ENCODE results near the gene SELENON. TPM values are rescaled to one million over a fixed set of nuclear protein-coding genes. Genes with fewer than 3 reads are reported as not detected.

SELENON gene
- total and polyA plus RNA-seq, 9 of the 15 experiments (the other 6 are each of a cell fraction or from before 2014, with no cell fraction given) = 0.43 to 26.7 (median 7.0) TPM

DNA sequence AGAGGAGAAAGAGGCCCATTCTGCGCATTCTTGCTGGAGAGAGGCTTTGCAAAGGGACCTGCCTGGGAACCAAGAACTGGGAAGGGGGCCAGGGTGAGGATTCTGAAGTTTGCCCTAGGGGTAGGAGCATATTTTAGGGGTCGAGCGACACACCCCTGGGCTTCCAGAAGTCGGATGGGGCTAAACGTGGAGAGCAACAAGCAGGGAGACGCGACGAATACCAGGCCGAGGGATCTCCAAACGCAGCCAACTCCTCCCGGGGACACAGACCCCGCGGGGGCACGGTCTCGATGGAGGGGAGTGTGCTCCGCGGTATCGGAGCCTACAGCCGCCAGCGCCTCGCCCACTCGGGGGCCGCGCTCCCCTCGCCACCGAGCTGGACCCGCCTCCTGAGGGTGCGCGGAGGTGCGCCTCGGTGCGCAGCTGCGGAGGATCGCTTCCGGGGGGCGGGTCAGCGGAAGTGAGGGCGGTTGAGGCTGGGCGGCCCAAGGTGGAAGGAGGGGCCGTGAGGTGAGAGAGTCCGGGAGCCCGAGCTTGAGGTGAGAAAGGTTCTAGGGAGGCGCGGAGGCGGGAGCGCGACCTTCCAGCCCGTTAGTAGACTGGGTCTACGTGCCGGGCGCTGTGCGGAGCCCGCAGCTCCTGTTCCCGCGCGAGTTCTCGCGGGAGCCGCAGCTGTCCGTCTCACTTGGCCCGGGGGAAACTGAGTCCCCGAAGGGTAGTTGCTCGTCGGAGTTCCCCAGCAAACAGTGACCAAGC is 19.7 kb downstream of the SELENON start, which contains the start of gene MTFR1L (continued):
- no peak for TF ChIP-seq PBX2 (CRISPR knock-in tag; IDR thresholded peaks at IDR 0.05; ENCODE audit: low read depth)
- TF ChIP-seq PBX2 (tag; conservative IDR thresholded peaks at IDR 0.05; ENCODE audit: low read depth) = peak; percentile 46; the same call in 1 of the 2 replicates
- TF ChIP-seq MEF2D (tag; conservative IDR thresholded peaks at IDR 0.05; ENCODE audit: low read depth) = no peak
- no peak; the same call in 1 of the 2 replicates for TF ChIP-seq ARID1B (IDR thresholded peaks at IDR 0.05)
- TF ChIP-seq CBFA2T3 (IDR thresholded peaks at IDR 0.05) = peak; percentile 56
- TF ChIP-seq, protein P1, sequence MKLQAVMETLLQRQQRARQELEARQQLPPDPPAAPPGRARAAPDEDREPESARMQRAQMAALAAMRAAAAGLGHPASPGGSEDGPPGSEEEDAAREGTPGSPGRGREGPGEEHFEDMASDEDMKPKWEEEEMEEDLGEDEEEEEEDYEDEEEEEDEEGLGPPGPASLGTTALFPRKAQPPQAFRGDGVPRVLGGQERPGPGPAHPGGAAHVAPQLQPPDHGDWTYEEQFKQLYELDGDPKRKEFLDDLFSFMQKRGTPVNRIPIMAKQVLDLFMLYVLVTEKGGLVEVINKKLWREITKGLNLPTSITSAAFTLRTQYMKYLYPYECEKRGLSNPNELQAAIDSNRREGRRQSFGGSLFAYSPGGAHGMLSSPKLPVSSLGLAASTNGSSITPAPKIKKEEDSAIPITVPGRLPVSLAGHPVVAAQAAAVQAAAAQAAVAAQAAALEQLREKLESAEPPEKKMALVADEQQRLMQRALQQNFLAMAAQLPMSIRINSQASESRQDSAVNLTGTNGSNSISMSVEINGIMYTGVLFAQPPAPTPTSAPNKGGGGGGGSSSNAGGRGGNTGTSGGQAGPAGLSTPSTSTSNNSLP (IDR thresholded peaks at IDR 0.05; ENCODE audit: borderline replicate concordance, low read depth, low read length) = no peak
- no peak for TF ChIP-seq ZFP36 (IDR thresholded peaks at IDR 0.05; ENCODE audit: low read depth, low read length, partially characterized antibody)
- TF ChIP-seq CREBBP (IDR thresholded peaks at IDR 0.05; ENCODE audit: low read depth, low read length) = no peak
- TF ChIP-seq POLR2A (conservative IDR thresholded peaks at IDR 0.05) = peak; percentile 92
- peak; percentile 90 for TF ChIP-seq POLR2B (IDR thresholded peaks at IDR 0.05; ENCODE audit: low read depth, partially characterized antibody)
- TF ChIP-seq KDM5B (IDR thresholded peaks at IDR 0.05; ENCODE audit: insufficient replicate concordance, low read depth, low read length) = peak; percentile 50
- TF ChIP-seq MCM7 (IDR thresholded peaks at IDR 0.05) = no peak
- TF ChIP-seq, protein P2, sequence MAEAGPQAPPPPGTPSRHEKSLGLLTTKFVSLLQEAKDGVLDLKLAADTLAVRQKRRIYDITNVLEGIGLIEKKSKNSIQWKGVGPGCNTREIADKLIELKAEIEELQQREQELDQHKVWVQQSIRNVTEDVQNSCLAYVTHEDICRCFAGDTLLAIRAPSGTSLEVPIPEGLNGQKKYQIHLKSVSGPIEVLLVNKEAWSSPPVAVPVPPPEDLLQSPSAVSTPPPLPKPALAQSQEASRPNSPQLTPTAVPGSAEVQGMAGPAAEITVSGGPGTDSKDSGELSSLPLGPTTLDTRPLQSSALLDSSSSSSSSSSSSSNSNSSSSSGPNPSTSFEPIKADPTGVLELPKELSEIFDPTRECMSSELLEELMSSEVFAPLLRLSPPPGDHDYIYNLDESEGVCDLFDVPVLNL (CRISPR knock-in tag; IDR thresholded peaks at IDR 0.05; ENCODE audit: low read depth) = peak; percentile 6; the same call in 1 of the 2 replicates
- TF ChIP-seq CBX1 (IDR thresholded peaks at IDR 0.05; ENCODE audit: low read depth) = no peak
- TF ChIP-seq PML (IDR thresholded peaks at IDR 0.05; ENCODE audit: low read length) = peak; percentile 70; the same call in 1 of the 2 replicates
- TF ChIP-seq RBBP5 (IDR thresholded peaks at IDR 0.05; ENCODE audit: borderline replicate concordance, insufficient read depth, low read length, poor library complexity, severe bottlenecking) = peak; percentile 92
- TF ChIP-seq ARHGAP35 (IDR thresholded peaks at IDR 0.05; ENCODE audit: partially characterized antibody) = peak; percentile 87
- peak; percentile 91 for TF ChIP-seq MTA3 (IDR thresholded peaks at IDR 0.05; ENCODE audit: borderline replicate concordance)
- peak; percentile 96 for TF ChIP-seq ZBTB7A (IDR thresholded peaks at IDR 0.05; ENCODE audit: borderline replicate concordance, control insufficient read depth, low read depth, low read length)
- no peak for TF ChIP-seq ZNF24 (IDR thresholded peaks at IDR 0.05)
- TF ChIP-seq TAF15 (IDR thresholded peaks at IDR 0.05; ENCODE audit: low read depth, low read length) = no peak
- TF ChIP-seq ZNF197 (CRISPR knock-in tag; IDR thresholded peaks at IDR 0.05; ENCODE audit: low read depth) = no peak
- 0 out of 2 replicates have a peak, but pooled peaks have one; percentile 48 for TF ChIP-seq FOXJ3 (CRISPR knock-in tag; IDR thresholded peaks at IDR 0.05)
- no peak for TF ChIP-seq NELFE (IDR thresholded peaks at IDR 0.05; ENCODE audit: insufficient read depth, insufficient read length)
- TF ChIP-seq LARP7 (IDR thresholded peaks at IDR 0.05) = no peak

All from K562 (cell line).